Measurements from ENCODE around the gene ZRANB1. TPM values are rescaled to one million over a fixed set of nuclear protein-coding genes. Genes with fewer than 3 reads are reported as not detected.
"Not testable (repeated sequence)": the region's sequence is repeated elsewhere in the genome, so short reads cannot be mapped to it uniquely, and the experiment has no call there.

The ZRANB1 gene
- polyA plus RNA-seq (ENCODE audit: insufficient read length in 4 of 4), result 10 to 100 TPM; 27.2 to 31.4 (median 30.1) TPM

DNA sequence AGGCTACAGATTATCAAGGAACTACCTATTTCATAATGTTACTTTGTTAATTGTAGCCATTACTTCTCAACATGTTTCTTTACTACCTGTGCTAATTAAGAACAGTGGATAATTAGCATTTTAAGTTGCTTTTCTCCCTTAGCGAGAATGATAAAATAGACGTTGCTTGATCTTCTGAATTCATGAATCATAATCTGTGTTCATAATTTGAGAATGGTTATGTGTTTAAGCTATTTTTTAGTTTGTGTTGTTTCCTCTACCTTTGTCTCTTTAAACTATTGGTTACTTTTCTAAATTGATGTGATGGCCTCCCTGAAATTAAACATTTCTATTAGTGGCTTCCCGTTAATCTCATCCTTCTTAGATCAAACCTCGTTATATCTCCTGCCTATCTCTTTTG, at the start of gene ZRANB1:
ZRANB1 (plus strand) TSS at position 301 of the 400 bp plus-strand sequence. CDS start 371 bp downstream, outside the sequence.
- no peak for DNase-seq (ENCODE audit: low read depth in 4 of 4, low spot score in 3 of 4)

DNA sequence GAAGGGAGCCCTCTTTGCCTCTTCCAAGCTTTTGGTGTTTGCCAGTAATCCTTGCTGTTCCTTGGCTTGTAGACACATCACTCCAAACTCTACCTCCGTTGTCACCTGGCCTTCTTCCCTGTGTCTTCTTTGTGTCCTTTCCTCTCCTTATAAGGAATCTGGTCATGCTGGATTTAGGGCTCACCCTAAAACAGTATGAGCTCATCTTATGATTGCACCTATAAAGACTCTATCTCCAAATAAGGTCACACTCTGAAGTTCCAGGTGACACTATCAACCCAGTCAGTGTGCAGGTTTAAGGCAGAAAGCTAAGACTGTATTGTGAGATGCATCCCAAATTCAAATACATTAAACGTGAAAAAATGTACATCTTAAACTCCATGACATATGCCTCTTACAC, 49.0 kb upstream of the ZRANB1 start:
- no peak for DNase-seq (ENCODE audit: low read depth in 4 of 4, low spot score in 3 of 4)

DNA sequence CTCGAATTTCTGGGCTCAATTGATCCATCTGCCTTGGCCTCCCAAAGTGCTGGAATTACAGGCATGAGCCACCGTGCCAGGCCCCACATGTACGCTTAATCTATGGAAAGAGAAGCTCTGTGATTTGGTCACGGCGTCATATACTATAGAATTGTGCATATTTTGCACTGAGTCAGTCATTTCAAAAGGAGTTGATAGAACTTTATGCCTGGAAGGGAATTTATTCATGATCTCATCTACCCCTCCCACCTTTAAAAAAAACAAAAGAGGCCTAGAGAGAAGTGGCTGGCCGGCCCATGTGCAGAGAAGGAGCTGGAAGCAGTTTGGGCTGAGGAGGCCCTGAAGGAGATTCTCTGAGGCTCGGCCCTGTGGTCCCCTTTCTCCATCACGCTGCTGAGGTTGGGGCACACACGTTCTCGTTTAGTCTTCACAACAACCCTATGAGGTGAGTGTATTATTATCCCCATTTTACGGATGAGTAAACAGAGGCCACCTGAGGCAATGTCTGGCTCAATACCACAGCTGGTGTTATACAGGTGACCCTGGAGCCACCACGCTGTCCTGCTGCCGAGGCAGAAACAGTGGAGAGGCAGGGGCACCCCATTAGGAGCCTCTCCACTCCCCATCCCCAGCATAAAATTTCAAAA, 47.2 kb upstream of the ZRANB1 start:
- no peak for DNase-seq (ENCODE audit: low read depth in 4 of 4, low spot score in 3 of 4)

GRCh38 chr10:124896751-124897150, 45.2 kb upstream of the ZRANB1 start:
- no peak for DNase-seq (ENCODE audit: low read depth in 4 of 4, low spot score in 3 of 4)

- DNase-seq (ENCODE audit: low read depth in 4 of 4, low spot score in 3 of 4), result peak in 1 of 4 donors; percentile 35
These were observed 43.5 kb upstream of the ZRANB1 start for GRCh38 chr10:124898471-124898870.

DNA sequence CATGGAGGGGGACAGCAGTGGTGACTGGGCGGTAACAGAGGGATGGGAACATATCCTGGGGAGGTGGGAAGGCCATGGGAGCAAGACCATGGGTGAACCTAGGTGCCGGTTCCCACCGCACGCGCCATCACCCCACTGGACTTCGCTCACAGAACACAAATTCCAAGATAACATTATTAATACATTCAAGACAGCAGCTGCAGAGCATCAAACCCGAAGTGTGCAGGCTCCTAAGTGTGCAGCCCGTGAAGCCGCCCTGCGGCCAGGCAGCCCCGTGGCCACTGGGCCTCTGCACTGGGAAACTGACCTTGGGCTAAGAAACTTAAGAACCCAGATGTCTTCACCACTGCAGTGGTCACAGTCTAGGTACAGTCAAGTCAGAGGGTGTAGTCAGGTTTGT, 42.8 kb upstream of the ZRANB1 start:
- no peak for DNase-seq (ENCODE audit: low read depth in 4 of 4, low spot score in 3 of 4)

- DNase-seq (ENCODE audit: low read depth in 4 of 4, low spot score in 3 of 4), result no peak
These were observed 39.5 kb upstream of the ZRANB1 start for GRCh38 chr10:124902462-124902861.

- DNase-seq (ENCODE audit: low read depth in 4 of 4, low spot score in 3 of 4), result no peak
These were observed 38.8 kb upstream of the ZRANB1 start for GRCh38 chr10:124903111-124903510.

DNA sequence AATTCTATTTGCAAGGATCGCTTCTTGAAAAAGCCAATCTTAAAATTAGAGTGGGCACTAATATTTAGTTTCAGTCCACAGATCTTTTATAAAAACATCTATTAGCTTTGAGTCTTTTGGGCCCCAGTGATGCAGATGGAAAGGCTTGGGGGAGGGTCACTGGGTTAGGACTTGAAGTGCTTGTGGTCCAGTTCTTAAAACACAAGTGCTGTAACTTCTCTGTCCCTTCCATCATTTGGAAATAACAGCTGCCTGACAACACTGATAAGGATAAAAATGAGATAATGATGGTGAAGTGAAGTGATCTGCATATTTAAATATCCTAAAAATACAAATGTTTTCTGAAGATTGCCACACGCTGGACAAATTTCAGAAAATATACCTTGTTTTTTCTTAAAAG, 37.1 kb upstream of the ZRANB1 start:
- no peak for DNase-seq (ENCODE audit: low read depth in 4 of 4, low spot score in 3 of 4)

DNA sequence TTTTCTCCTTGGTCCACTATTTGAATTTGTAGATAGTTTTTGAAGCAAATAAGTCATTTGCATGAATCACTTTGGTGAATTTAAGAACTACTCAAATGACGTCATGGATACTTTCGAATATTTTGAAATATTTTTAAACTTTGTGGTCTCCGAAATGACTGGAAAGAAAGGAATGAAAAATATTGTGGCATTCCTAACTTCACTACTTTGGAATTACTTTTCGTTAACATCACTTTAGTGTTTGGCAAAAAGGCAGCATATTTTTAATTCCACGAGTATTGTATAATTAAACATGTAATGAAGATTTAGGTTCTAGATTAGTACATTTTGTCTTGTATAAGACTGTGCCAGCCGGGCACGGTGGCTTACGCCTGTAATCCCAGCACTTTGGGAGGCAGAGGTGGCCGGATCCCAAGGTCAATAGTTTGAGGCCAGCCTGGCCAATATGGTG, 35.3 kb upstream of the ZRANB1 start:
- no peak for DNase-seq (ENCODE audit: low read depth in 4 of 4, low spot score in 3 of 4)

GRCh38 chr10:124909563-124909962, 32.4 kb upstream of the ZRANB1 start:
- no peak for DNase-seq (ENCODE audit: low read depth in 4 of 4, low spot score in 3 of 4)

GRCh38 chr10:124911124-124912067, 30.5 kb upstream of the ZRANB1 start:
- DNase-seq (ENCODE audit: low read depth in 4 of 4, low spot score in 3 of 4), result no peak

DNA sequence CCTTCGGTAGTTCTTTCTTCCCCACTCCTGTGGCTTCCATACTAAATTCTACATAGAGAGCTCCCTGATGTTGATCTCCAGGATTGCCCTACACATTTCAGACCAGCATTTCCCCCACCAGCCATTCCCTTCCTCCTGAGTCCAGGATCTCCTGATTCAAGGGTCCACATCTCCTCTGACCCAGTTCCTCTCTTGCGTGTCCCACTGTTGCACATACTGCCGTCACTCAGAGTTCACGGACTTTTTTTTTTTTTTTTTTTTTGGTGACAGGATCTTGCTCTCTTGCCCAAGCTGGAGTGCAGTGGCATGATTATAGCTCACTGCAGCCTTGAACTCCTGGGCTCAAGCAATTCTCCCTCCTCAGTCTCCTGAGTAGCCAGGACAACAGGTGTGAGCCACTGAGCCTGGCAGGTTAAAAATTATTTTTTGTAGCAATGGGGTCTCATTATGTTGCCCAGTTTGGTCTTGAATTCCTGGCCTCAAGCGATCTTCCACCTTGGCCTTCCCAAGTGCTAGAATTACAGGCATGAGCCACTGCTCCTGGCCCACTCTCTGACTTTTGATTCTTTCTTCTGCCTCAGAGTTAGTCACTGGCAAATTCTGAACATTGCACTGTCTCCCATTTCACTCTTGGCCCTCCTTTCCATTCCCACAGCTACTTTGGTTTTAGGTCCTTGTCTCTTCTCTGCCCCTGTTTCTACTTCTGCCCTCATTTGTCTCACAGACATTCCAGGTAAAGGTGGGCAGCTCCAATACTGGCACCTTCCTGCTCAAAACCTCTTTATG, 29.6 kb upstream of the ZRANB1 start:
- no peak for DNase-seq (ENCODE audit: low read depth in 4 of 4, low spot score in 3 of 4)

- no peak for DNase-seq (ENCODE audit: low read depth in 4 of 4, low spot score in 3 of 4)
These were observed 28.8 kb upstream of the ZRANB1 start for GRCh38 chr10:124913167-124913566.

- DNase-seq (ENCODE audit: low read depth in 4 of 4, low spot score in 3 of 4), result not testable (repeated sequence)
These were observed 27.5 kb upstream of the ZRANB1 start for GRCh38 chr10:124914398-124914797.

GRCh38 chr10:124916098-124916584, 25.8 kb upstream of the ZRANB1 start:
- DNase-seq (ENCODE audit: low read depth in 4 of 4, low spot score in 3 of 4), result no peak

DNA sequence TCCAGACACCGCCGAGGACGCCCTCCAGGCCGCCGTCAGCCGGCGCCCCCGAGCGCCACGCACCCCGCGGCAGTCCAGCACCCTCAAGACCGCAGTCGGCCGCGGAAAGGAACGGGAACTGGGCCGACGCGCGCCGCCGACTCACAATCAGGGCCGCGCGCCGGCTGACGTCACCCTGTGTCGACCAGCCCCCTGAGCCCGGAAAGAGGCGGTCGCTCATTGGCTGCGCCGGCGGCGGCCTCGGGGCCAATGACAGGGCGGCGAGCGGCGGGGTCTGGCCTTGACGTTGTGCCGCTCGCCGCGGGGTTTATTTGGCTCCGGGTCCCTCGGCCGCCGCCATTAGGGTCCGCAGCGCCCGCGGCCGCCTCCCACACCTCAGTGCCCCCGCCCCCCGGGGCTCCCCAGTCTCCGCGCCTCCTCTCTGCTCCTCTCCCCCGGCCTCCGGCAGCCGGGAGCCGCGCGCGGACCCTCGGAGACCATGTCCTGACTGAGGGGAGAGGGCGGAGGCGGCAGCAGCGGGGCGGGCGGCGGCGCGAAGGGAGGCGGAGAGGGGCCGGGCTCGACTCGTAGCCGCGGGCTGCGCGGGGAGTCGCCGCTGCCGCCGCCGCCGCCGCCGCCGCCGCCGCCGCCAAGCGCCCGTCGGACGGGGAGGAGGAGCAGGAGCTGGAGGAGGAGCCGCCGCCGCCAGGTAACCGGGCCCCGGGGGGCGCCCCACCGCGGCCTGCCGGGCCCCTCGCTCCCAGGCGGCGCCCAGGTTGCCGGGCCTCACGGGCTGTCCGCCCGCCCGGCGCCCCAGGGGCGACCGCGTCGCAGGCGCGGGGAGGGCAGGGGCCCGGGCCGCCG, 25.1 kb upstream of the ZRANB1 start:
- peak; percentile 84 to 93 (median 92) for DNase-seq (ENCODE audit: low read depth in 4 of 4, low spot score in 3 of 4)

DNA sequence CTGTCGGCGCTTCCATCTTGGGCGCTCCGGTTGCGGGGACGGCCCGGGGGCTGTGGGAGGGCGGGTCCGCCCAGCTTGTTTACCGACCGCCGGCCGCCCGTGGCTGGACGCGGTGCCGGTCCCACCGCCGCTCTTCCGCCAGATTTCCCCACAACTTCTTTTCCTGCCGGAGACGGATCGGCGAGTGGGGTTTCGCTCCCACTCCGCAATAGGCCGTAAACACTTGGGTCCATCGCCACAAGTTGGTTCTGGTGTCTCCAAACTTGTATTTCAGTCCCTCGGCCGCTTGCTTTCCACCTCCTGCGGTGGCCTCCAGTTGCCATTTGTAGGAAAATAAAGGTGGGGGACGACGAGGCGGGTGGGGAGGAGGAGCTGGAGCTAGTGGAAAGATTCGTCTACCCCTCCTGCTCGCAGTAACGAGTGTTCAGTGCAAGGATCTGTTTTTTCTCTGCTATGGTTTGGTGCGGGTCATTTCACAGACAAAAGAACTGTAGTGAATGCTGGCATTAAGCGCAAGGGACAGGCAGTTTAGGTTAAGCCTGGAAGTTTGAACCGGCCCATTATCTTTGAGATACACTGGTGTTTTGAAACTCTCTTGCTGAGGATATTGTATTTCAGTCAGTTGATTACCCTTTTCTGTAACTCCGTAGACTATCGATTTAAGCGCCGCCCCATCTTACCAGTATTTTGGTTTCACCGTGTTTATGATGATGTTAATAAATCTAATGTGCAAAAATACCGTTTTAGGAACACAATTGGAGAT, 24.3 kb upstream of the ZRANB1 start:
- peak in 3 of 4 donors; percentile 47 to 66 (median 52) for DNase-seq (ENCODE audit: low read depth in 4 of 4, low spot score in 3 of 4)

DNA sequence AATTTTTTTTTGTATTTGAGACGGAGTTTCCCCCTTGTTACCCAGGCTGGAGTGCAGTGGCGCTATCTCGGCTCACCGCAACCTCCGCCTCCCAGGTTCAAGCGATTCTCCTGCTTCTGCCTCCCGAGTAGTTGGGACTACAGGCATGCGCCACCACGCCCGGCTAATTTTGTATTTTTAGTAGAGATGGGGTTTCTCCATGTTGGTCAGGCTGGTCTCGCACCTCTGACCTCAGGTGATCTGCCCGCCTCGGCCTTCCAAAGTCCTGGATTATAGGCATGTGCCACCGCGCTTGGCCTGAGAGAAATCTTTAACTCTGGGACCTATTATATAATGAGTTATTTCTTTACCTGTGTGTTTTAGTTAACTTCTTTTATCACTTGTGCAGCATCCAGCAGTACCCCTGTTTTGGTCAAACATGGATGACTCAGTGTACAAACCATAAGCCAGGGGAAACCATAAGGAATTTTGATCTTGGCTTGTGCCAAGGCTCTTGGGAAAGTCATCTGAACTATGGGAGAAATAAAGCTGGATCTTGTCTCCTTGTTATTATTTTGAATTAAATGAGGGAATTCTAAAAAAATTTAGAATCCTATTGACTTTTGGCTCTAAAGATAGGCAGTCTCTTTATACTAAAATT, 23.6 kb upstream of the ZRANB1 start:
- DNase-seq (ENCODE audit: low read depth in 4 of 4, low spot score in 3 of 4), result no peak
